ENCODE measurements around the gene TPRN.

TPRN gene

DNA sequence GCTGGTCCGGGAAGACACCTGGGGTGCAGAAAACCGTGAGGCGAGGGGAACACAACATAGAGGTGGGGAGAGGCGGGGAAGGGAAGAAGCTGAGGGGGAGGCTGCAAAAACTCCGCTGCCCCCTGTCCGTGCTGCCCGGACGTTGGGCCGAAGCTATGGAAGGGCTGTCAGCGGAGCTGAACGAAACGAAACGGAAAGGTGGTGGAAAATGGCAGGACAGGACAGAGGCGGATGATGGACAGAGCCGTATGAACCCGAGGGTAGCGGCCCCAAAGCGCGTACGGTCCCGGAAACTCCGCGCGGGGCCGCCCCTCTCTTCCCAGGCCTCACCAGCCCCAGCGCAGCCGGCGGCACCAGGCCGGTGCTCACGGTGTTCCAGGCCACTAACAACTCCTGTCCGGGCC lies 12.5 kb downstream of the TPRN start:
- DNase-seq, result no peak

DNA sequence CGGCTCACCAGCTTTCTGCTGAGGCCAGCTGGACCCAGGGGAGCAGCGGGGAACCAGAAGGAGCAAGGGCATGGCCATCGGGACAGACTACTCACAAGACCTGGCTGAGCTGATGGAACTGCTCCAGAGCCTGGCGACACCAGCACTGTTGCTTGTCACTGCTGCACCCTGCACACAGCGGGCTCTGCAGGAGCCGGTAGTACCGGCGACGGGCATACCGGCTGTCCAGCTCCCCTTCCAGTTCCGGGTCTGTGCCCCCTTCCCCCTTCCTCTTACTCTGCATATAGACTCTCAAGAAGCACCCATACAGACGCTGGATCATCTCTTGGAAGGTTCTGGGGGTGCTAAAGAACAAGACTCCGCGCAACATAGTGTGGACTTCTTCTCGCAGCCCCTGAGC lies 13.2 kb downstream of the TPRN start:
- DNase-seq, result no peak

DNA sequence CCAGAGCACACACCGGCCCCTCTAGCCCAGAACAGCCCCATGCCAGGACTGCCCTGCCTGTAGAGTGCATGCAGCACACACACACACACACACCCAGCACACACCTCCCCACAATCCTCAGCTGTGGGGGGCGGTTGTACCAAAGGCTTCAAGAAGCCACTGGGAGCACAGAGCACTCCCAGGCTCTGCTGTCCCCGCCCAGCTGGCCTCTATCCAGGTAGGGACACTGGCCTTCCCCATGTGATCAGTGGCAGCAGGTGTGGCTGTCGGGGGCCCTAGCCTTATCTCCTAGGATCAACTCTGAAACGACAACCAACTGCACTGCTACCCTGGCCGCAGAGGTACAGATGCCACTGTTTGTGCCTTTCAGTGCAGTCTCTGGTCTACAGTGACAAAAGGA lies 14.2 kb downstream of the TPRN start:
- no peak for DNase-seq

DNA sequence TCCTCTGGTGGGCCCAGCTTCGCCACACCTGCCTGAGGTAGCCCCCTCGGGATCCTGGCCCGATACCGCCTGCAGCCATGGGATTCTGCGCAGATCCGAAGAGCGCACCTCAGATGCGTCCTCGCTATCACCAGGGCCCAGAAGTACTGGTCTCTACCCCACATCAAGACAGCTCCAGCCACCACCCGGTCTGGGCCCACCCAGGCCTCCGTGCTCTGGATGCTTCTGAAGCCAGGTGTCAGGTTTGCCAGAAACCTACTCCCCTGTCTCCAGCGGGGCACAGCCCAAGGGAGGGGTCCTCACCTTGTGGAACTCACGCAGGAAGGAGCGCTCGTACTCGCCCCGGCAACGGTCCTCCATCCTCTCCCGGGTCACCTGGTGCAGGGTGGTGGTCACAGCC lies 14.6 kb downstream of the TPRN start:
- DNase-seq, result no peak

DNA sequence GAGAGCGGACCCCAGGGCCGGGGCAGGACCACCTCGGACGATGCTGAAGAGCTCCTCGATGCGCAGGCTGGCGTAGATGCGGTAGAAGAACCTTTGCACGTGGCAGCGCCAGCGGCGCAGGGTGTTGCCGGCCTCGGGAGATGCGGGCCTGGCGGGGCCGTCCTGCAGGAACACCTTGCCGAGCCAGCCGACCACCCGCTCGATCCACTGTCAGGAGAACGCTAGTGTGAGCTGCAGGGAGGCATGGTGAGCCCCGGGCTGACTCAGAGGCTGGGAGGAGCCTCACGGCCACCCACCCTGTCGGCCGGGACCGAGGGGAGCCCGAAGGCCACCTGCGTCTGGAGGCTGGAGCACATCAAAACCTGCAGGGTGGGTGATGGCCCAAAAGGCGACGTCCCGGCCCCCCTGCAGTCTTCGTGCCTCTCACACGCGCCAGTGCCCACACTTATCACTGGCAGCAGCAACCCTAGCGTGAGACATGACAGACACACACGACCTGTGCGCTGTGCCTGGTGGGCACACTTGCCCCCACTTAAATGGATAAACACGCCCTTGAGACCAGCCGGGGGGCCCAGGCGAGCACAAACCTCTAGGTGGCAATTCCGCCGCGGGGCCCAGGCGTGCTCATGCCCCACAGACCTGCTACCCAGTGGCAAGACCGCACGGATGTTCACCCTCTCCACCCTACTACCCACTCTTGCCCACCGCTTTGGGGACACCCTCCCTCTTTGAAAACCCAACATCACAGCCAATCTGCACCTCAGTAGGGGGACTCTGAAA lies 15.5 kb downstream of the TPRN start:
- no peak for DNase-seq

DNA sequence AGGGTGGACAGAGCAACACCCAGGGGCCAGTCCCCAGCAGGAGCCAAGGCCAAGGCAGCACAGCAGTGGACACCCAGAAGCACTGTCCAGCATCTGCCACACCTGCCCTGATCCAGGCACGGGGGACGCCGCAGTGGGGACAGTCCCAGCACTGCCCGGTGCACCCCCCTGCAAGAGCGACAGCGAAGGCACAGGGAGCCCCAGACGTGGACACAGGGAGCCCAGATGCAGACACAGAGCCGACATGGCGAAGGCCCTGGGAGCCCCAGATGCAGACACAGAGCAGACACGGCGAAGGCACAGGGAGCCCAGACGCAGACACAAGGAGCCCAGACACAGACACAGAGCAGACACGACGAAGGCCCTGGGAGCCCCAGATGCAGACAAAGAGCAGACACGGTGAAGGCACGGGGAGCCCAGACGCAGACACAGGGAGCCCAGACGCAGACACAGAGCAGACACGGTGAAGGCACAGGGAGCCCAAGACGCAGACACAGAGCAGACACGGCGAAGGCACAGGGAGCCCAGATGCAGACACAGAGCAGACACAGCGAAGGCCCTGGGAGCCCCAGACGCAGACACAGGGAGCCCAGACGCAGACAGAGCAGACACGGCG lies 16.5 kb downstream of the TPRN start:
- no peak for DNase-seq

DNA sequence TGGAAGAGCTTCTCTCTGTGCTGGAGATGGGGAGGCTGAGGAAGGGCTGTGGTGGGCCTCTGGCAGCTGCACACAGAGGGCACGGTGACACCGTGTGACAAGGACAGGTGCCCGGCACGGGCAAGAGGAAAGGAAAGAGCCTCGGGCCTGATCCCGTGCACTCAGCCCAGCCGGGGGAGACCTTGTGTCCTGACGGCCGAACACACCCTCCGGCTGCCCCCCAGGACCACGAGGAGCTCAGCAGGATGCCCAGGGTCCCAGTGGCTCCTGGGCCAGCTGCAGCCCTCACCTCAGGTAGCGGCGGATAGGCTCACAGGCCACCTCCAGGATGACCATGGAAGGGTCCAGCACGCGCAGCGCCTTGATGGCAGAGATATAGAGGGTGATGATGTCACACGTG lies 17.7 kb downstream of the TPRN start:
- DNase-seq, result no peak

DNA sequence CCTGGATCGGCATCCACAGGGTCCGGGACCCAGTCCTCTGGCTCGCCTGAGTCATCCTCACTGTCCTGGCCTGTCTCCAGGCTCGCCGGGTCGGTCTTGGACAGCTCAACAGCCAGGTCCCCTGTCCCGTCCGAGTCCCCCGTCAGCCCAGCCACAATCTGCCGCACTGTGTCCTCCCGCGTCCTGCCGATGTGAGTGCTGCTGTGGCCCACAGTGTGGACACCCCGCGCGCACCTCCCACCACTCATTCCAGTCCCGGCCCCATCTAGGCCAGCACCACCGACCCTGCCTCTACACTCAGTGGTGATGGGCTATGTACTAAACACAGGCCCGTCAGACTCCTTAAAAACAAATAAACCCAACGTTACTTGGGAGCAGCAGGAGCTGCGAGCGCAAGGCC lies 18.9 kb downstream of the TPRN start:
- DNase-seq, result no peak

DNA sequence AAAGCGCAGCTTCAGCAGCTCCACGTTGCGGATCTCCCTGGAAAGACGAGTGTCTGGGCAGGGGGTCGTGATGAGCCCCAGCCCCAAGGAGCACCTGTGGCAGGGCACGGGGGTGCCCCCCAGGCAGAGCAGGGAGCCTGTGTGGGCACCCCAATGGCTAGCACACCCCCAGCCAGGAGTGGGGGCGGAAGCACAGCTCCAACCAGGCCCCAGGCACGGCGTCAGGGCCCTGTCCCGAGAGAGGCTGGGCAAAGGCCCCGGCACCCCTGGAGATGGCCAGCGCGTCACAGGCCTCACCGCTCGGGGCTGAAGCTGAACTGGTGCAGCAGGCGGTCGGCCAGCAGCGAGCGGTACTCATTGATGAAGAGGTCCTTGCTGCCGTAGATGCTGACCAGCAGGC lies 20.1 kb downstream of the TPRN start:
- DNase-seq, result no peak

DNA sequence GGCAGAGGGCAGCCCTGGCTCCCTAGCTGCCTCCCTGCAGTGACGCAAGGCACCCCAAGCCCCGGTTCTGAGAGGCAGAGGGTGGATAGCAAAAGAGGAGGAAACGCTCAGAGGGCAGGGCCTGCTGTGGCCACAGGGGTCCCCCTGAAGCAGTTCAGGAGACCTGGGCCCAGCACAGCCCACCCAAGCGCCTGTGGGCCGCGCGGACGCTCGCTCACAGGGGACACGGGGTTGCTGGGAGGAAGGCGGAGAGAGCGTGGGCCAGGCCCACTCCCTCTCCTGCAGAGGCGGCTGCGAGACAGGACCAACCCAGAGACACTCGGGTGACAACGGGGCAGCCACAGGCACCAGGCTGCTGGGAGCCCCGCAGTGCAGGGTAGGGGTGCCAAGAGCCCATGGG lies 20.8 kb downstream of the TPRN start:
- no peak for DNase-seq

DNA sequence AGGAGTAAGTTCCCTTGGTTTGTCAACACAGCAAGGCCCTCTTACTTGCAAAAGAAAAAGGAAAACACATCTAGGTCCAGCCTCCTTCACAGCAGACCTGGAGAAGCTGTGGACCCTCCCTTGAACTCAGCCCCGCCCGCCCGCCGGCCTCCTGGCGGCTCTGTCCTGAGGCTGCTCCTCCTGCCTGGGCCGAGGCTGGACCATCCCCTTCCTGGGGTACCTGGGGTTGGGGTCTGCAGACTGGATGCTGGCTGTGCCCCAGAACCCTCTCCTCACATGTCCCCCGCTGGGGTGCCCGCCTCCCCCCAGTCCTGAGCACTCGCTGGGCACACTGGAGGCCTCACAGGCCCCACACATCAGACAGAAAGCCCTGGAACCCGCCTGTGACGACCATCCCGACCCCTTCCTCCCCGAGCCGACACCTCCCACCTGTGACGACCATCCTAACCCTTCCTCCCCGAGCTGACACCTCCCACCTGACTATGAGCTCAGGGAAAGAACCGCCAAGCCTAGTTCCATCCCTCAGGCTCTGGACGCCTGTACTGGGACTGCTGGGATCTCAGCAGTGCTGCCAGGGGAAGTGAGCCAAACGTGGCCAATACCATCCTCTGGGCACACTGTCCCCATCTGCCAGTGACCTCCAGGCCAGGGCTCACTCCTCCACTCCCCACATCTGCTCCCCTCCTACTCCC lies 21.5 kb downstream of the TPRN start:
- no peak for DNase-seq

DNA sequence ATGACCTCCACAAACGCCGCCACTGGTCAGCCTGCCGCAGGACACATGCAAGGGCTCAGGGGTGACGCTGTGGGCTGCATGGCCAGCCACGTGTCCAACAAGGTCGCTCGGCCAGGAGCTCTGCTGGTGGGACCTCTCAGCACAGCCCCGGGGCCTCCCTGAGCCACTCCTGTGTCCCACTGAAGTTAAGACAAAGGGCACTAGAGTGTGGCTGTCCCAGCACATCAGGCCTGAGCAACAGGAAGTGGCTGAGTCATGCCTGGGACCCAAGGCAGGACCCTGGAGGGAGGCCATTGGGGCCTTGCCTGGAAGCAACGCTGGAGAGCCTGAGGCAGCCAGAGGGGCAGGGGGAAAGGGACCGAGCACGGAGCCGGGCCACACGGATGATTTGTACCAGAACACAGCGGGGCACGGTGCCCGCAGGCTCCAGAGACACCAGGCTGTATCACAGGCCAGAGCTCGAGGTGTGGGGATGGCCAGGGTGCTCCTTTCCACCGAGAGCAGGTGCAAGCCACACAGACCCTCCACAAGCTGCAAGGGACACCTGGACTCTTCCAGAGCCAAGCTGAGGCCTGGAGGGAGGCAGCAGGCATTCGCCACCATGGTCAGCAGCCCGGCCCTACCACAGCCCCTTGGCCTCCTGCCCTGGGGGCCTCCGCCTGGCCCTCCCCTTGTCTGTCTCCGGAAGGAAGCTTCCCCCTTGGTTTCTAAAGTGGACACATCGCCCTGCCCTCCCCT lies 22.2 kb downstream of the TPRN start:
- no peak for DNase-seq

DNA sequence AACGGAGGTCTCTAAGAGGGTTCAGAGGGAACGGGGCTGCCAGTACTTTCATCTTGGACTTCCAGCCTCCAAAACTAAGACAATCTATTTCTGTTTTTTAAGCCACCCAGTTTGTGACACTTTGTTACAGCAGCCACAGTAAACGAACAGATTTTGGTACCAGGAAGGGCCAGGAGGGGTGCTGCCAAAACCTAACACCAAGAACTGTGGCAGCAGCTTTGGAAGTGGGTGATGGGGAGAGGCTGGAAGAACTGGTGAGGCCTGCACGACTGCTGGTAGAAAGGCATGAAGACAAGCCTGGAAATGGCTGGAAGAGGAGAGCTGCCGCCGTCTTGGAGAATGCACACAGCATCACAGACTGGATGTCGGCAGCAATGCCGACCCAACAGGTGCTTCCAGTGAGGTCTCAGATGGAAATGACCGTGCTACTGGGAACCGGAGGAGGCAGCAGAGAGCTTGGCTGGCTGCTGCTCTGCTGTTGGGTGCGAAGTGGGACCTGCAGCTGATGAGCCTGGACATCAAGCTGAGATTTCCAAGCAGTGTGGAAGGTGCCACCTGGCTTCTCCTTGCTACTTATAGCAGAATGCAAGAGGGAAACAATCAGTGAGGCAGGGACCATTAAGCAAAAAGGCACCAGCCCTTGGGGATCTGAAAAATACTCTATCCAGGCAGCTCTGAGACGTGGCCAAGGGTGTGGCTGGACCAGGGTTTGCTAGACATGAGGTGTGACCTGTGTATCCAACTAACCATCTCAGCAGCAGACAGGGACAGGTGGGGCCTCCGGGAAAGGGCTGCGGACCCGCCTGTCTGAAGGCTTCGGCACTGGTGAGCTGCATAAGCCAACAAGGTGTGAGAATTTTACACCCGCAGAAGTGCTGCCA lies 24.0 kb downstream of the TPRN start:
- peak; percentile 54 to 73 for DNase-seq

DNA sequence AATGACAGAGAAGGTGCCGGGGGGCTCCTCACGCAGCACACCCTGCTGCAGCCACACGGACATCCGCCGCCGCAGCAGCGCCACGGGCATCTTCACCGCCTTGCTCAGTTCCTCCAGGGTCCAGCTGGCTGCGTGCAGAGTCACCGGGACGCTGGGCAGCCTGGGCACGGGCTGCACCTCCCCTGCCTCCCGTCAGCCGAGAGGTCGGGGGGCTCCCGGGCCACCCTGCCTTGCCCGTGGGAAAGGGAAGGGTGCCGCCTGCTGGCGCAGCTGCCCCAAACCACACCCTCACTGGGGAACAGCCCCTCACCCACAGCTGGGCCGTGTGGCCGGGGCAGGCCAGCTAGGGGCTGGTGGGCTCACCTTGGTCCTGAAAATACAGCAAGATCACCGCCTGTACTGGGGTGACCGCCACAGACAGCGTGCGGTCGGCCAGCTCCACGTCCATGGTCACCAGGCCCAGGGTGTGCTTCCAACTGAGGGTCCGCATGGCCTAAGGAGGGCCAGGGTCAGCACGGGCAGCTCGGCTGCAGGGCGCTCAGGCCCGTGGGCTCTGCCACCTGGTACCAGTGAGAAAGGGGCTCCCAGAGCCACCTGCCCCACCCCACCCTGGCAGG lies 25.1 kb downstream of the TPRN start:
- DNase-seq, result peak in 1 of 2 experiments; percentile 15

DNA sequence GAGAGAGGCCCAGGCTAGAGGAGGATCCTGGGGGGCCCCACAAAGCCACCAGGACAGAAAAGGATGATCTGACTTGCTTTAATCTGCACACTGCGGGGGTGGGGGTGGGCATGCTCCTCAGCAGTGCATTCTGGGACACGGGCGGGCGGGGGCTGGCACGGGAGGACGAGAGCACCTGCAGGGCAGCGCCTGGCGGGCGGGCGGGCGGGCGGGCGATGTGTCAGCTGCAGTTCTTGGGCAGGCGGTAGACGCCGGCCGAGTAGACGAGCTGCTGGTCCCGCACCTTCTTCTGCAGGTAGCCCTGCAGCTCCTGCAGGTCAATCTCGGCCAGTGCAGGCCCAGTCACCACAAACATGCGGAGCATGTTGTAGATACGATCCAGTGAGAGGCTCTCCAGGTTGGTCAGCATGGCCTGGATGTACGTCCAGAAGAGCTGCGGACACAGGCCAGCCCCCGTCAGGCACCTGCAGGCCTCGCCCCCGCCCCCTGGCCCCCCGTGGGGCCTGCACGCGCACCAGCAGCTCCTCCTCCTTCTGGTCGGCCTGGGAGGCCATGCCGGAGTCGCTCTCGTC lies 25.7 kb downstream of the TPRN start:
- DNase-seq, result no peak

DNA sequence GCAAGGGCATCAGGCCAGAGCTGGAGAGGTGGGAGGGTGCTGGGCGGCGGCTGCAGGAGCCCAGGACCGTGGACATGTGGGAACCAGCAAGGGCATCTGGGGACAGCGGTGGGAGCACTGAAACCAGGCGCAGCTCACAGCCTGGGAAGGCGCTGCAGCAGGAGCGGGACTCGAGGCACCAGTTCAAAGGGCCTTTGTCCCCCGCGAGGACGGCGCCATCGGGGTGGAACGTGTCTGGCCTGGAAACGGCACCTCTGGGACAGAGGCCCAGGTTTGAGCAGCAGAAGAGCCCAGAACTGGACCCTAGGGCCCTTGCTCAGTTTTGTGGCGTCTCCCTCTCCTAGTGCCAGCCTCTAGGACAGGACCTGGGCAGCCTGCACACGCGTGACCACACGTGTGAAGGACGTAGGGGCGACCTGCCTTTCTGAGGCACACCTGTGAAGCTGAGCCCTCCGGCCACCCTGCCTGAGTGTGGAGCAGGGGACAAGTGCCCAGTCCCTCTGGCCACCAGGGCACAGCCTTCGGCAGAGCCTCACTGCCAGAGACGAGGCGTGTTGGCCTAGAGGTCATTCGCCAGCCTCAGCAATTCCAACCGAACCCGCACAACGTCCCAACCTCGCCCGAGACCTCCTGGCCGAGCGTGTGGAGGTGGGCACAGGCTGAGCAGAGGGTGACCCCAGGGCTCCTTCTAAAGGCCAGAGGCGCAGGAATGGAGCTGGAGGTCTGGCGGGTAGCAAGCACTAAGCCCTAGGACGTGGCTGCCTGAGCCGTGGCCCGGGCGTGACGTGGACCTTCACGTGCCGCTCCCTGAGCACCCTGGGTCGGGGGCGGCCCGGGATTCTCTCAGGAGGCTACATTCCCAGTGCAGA lies 26.5 kb downstream of the TPRN start:
- DNase-seq, result no peak

DNA sequence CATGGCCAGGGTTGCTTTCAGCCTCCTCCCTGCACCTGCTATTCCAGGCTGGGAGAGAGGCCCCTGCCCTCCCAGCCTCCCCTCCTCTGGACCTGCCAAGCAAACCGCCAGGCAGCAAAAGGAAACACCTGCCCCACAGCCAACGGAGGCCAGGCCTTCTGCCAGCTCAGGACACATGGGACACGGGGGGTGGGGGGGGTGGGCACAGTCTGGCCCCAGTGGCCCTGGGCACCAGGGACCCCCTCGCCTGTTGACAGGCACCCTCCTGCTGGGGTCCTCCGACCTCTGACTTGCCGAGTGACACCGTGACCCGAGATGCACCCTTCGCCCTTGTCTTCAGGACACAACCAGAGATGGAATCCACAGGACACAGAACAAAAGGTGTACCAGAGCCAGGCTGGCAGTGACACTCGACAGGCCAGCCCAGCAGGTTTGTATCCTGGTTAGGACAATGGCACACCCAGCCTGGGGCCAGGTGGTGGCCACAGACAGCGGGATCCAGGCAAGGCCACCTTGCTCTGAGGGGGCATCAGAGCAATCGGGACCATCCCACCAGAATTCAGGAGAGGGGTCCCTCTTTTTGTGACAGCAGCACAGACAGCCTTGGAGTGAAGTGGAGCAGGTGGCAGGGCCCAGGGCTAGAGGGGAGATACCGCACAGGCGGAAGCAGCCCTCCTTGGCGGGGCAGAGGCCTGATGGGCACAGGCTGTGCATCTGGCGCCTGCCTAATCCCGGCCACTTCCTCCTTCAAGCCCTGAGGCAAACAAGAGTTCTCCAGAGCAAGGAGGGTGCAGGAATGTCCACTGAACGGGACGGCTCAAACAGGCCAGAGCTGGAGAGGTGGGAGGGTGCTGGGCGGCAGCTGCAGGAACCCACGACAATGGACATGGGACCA lies 27.4 kb downstream of the TPRN start:
- no peak for DNase-seq

DNA sequence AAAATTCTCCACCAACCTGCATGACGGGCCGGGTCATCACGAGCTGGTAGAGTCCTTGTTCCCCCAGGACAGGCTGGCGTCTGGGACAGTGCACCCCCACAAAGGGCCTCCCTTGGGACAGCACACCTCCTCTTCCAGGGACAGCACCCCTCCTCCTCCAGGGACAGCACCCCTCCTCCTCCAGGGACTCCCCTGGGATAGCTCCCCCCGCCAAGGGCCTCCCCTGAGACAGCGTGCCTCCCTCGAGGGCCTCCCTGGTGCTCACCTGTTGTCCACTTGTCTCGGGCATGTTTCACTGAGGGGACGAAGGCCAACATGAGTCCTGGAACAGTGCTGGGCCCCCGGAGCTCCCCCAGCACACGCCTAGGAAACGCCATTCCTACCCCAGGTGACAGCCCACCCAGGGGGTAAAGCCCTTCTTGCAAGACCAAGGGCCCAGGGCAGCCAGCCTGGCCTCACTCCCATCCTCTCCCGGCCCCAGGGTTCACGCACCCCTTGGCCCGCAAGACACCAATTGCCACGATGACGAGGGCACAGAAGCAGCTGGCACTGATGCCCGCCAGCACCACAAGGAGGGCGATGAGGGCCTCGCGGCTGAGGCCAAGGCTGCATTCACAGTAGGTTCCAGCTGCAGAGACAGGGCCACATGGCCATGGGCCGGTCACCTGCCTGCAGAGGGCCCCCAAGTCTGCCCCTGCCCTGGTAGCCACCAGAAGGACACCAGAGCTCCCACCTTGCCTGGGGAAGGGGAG lies 29.2 kb downstream of the TPRN start:
- DNase-seq, result no peak

Measured in NCI-H1930 (cell line).